Smooth muscle cell (in vitro differentiated cells): ENCODE results near the gene C1orf87. TPM values are rescaled to one million over a fixed set of nuclear protein-coding genes. Genes with fewer than 3 reads are reported as not detected.

Source experiments
- DNase-seq: peaks from one replicate; lab custom pipeline; 2025; ENCODE audit not compliant: unreplicated experiment; lab: John Stamatoyannopoulos, UW
- H2AFZ ChIP-seq: fragments of 200-600 bp; sonication (generic); 2 replicates; pipeline ENCODE4 v1.6.0; 2016; ENCODE audit warnings: antibody characterized with exemption, low read depth, mild to moderate bottlenecking
- H3F3A ChIP-seq: fragments of 200-600 bp; sonication (generic); 2 replicates; pipeline ENCODE4 v1.6.0; 2017; ENCODE audit warnings: antibody characterized with exemption, low read depth
- H3K27ac ChIP-seq: fragments of 200-600 bp; sonication (generic); 2 replicates; pipeline ENCODE4 v1.5.1; 2016; ENCODE audit warnings: low read depth, mild to moderate bottlenecking
- H3K27me3 ChIP-seq: fragments of 200-600 bp; sonication (generic); 2 replicates; pipeline ENCODE4 v1.6.1; 2016; ENCODE audit warnings: low read depth, mild to moderate bottlenecking
- H3K36me3 ChIP-seq: fragments of 200-600 bp; sonication (generic); 2 replicates; pipeline ENCODE4 v1.5.1; 2016; ENCODE audit warnings: low read depth
- H3K4me1 ChIP-seq: fragments of 200-600 bp; sonication (generic); 2 replicates; pipeline ENCODE4 v1.5.1; 2016; ENCODE audit warnings: low read depth
- H3K4me2 ChIP-seq: fragments of 200-600 bp; sonication (generic); 2 replicates; pipeline ENCODE4 v1.6.0; 2016; ENCODE audit warnings: mild to moderate bottlenecking
- H3K4me3 ChIP-seq: fragments of 200-600 bp; sonication (generic); 2 replicates; pipeline ENCODE4 v1.5.1; 2016; ENCODE audit warnings: mild to moderate bottlenecking
- H3K79me2 ChIP-seq: fragments of 200-600 bp; sonication (generic); 2 replicates; pipeline ENCODE4 v1.6.0; 2016; ENCODE audit warnings: low read depth, mild to moderate bottlenecking
- H3K9ac ChIP-seq: fragments of 200-600 bp; sonication (generic); 2 replicates; pipeline ENCODE4 v1.6.0; 2016; ENCODE audit warnings: low read depth
- H3K9me3 ChIP-seq: fragments of 200-600 bp; sonication (generic); replicated peaks from 2 replicates; pipeline ENCODE4 v1.5.1; 2016; ENCODE audit warnings: low read depth
- H4K20me1 ChIP-seq: fragments of 200-600 bp; sonication (generic); 2 replicates; pipeline ENCODE4 v1.6.0; 2016; ENCODE audit warnings: low read depth
- CTCF ChIP-seq: fragments of 200-600 bp; sonication (generic); IDR thresholded peaks from 2 replicates; pipeline ENCODE4 v1.5.1; 2017; ENCODE audit warnings: borderline replicate concordance, mild to moderate bottlenecking, antibody characterized with exemption; ENCODE audit not compliant: insufficient read depth, poor library complexity, severe bottlenecking
- WGBS: methylation state at CpG from one replicate; pipeline ENCODE4 v1.1.7; 2016; ENCODE audit warnings: low lambda C conversion rate; 5-methylcytosine and 5-hydroxymethylcytosine counted together
- polyA plus RNA-seq: library from polyadenylated mRNA; unstranded; fragments of >200 nt; fragmentation: Nextera tagmentation; extraction: Ambion mirVana; gene quantifications from 2 replicates; pipeline ENCODE4 v1.2.1, GENCODE V29; 2016
- total RNA-seq: library from RNA; depleted of rRNA; stranded (reverse); fragments of >200 nt; gene quantifications from 2 replicates; pipeline ENCODE4 v1.2.3, GENCODE V29; 2014

The C1orf87 gene
- total and polyA plus RNA-seq, 2 experiments from 2014 or later: not detected

DNA sequence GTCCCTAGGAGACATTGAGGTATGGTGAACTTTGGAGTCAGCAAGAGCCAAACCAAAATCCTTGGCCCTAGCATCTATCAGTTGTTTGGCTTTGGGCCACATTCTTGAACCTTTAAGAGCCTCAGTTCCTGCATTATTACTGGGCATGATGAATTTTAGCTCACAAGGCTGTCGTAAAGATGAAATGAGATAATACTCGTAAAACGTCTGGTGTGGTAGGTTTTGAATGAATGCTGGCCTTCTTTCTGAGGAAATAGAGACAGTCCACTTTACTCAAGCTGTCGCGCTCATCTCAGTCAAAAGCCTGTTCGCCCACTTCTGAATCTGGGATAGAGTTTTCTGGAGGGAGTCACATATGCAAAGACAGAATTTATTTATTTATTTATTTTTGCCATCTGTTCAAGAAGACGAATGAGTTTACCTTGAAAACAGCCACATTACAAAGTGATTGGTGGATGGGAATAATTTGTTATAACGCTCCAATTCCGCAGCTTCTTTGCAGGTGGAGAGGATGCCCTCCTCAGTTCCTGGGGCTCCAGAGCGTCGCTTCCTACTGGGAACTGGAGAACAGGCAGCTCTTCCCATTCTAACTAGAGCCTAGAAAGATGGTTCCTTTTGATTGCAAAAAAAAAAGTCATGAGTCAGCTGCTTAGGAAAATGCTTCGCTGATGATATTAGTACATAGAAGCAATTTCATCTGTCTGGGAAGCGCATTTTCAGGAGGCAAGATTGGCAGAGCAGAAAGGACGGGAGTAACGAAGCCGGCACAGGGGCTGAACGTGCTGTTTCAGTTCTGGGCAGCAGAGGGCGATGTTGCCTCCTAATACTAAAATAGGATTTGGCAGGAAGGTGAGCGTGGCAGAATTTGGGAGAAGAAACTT is 97.1 kb downstream of the C1orf87 start:
- no peaks in the 10 kb centered on the region for H3K79me2 ChIP-seq
- WGBS: 16% methylated on average over 19 of the region's 19 CpGs
- no peaks in the 10 kb centered on the region for H3K9me3 ChIP-seq
- no peak overlapping the region for H3K27ac ChIP-seq
- no peak overlapping the region for H3K9ac ChIP-seq
- H3K4me1 ChIP-seq: no peaks in the 10 kb centered on the region
- H3K4me2 ChIP-seq: peak overlapping the region; percentile 81
- peak; percentile 89 for TF ChIP-seq CTCF
- H3K4me3 ChIP-seq: peak overlapping the region; percentile 32
- no peaks in the 10 kb centered on the region for H3K36me3 ChIP-seq
- H3F3A ChIP-seq: no peaks in the 10 kb centered on the region
- H4K20me1 ChIP-seq: no peaks in the 10 kb centered on the region
- H3K27me3 ChIP-seq: peaks cover 12% of the 10 kb centered on the region
- H2AFZ ChIP-seq: no peak overlapping the region
- DNase-seq: peak; percentile 20

GRCh38 chr1:59973719-59974118 is 99.9 kb downstream of the C1orf87 start:
- Histone ChIP-seq H3K9me3 (no peaks in the 10 kb centered on the region), H3K36me3 (no peaks in the 10 kb centered on the region), H4K20me1 (no peaks in the 10 kb centered on the region), H2AFZ (no peak overlapping the region), H3K27ac (no peak overlapping the region), H3K79me2 (no peaks in the 10 kb centered on the region), H3K4me1 (no peaks in the 10 kb centered on the region), H3K4me3 (no peak overlapping the region), H3K9ac (no peak overlapping the region), H3K27me3 (peaks cover 12% of the 10 kb centered on the region), H3F3A (no peaks in the 10 kb centered on the region), H3K4me2 (no peak overlapping the region)
- TF ChIP-seq CTCF: no peak
- WGBS: 100% methylated on average over 1 of the region's 1 CpG
- DNase-seq: no peak

DNA sequence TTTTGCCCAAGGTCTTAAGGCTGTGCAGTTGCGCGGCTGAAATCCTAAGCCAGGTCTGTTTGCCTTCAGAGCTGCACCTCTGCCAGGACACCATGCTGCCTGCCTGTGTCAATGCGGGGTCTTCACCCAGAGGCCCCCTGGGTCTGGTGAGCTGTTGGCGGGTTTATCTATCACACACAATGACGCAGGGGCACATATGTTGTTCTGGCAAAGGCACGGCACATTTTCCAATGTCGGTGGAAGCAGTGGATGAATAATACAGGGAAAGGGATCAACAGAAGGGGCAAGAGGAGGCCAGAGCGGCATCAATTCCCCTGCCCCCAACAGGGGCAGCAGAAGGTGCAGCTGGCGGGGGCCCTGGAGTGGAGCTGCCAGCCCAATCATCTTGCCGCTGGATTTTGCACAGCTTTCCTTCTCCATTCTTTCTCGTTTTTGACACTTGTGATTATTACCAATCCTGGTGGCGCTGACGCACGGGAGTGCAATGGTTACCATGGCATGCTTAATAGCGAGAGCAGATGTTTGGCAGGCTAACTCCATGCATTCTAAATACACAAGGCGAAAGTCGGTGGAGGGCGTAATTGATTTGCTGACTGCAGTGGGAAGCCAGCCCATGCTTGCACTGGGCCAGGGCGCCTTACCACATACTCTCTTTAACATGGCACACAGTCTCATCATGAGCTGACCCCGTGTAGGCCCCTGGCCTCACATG is 101.2 kb downstream of the C1orf87 start:
- Histone ChIP-seq H2AFZ (no peak overlapping the region), H3K9ac (no peak overlapping the region), H3K4me1 (peaks cover 5% of the 10 kb centered on the region), H3K4me3 (no peak overlapping the region), H3K27ac (no peak overlapping the region), H3F3A (peaks cover 7% of the 10 kb centered on the region), H3K9me3 (no peaks in the 10 kb centered on the region), H3K79me2 (no peaks in the 10 kb centered on the region), H3K36me3 (no peaks in the 10 kb centered on the region), H4K20me1 (no peaks in the 10 kb centered on the region), H3K27me3 (peaks cover 12% of the 10 kb centered on the region), H3K4me2 (no peak overlapping the region)
- WGBS: 95% methylated on average over 20 of the region's 20 CpGs
- TF ChIP-seq CTCF: no peak
- DNase-seq: no peak
